A549 (cell line): ENCODE data around the gene CDX1.

Experiments
- BCL3 ChIP-seq: fragments of >200 bp; sonication (Bioruptor Twin); formaldehyde crosslinking; IDR thresholded peaks from 3 replicates; pipeline ENCODE4 v1.6.1; 2016
- CHD2 ChIP-seq: fragments of 150-350 bp; IDR thresholded peaks from 2 replicates; pipeline ENCODE4 v1.6.1; 2014; ENCODE audit warnings: low read length; ENCODE audit not compliant: partially characterized antibody
- CTCF ChIP-seq: fragments of >200 bp; sonication (Bioruptor Twin); formaldehyde crosslinking; IDR thresholded peaks from 3 replicates; pipeline ENCODE4 v1.5.1; 2016
- MYC ChIP-seq: IDR thresholded peaks from 2 replicates; pipeline ENCODE4 v1.6.1; 2012; ENCODE audit warnings: mild to moderate bottlenecking, inconsistent platforms, low read length, improper control_type of control experiment, borderline replicate concordance
- NFE2L2 ChIP-seq: fragments of 150-350 bp; conservative IDR thresholded peaks from 2 replicates; pipeline ENCODE4 v1.6.1; 2014; ENCODE audit warnings: low read length
- NR3C1 ChIP-seq: fragments of >200 bp; sonication (Bioruptor Twin); formaldehyde crosslinking; IDR thresholded peaks from 3 replicates; pipeline ENCODE4 v1.6.1; 2017
- PBX3 ChIP-seq: IDR thresholded peaks from 2 replicates; pipeline ENCODE4 v1.6.1; 2012
- POLR2A ChIP-seq: IDR thresholded peaks from 2 replicates; pipeline ENCODE4 v1.6.1; 2012; ENCODE audit warnings: mild to moderate bottlenecking, low read length
- RAD21 ChIP-seq, 2 experiments: fragments of >200 bp in 1 of 2; sonication (Bioruptor Twin) in 1 of 2; formaldehyde crosslinking in 1 of 2; IDR thresholded peaks in 1 of 2; conservative IDR thresholded peaks in 1 of 2; 2 replicates in 1 of 2; 3 replicates in 1 of 2; pipeline ENCODE4 v1.6.1; 2012 to 2018; ENCODE audit warnings: inconsistent platforms in 1 of 2
- RARB ChIP-seq: fragments of 250-450 bp; sonication (Bioruptor Pico); IDR thresholded peaks from 2 replicates; pipeline ENCODE4 v1.8.0; 2021; ENCODE audit warnings: mild to moderate bottlenecking, moderate library complexity
- RCOR1 ChIP-seq: fragments of 150-350 bp; IDR thresholded peaks from 2 replicates; pipeline ENCODE4 v1.6.1; 2014; ENCODE audit warnings: antibody characterized with exemption, low read length, low read depth
- SMC3 ChIP-seq: fragments of >200 bp; sonication (Bioruptor Twin); formaldehyde crosslinking; IDR thresholded peaks from 3 replicates; pipeline ENCODE4 v1.6.1; 2018; ENCODE audit warnings: inconsistent platforms

GRCh38 chr5:150189326-150189725 is 22.7 kb downstream of the CDX1 start:
- TF ChIP-seq BCL3 (no peak), CTCF (no peak), PBX3 (no peak), CHD2 (no peak), RARB (no peak), SMC3 (no peak), RAD21 (conservative IDR thresholded peaks at IDR 0.05 in 1 of 2, IDR thresholded peaks at IDR 0.05 in 1 of 2) (no peak), RCOR1 (no peak), POLR2A (no peak), NR3C1 (no peak), MYC (no peak), NFE2L2 (no peak)
